Measurements from ENCODE around the gene RPL36AL. TPM values are rescaled to one million over a fixed set of nuclear protein-coding genes. Genes with fewer than 3 reads are reported as not detected.

Gene RPL36AL
- total RNA-seq, 2 experiments from 2014 or later, result 257 to 306 TPM

- H3K36me3 ChIP-seq (ENCODE audit: insufficient read depth, low read length), result peaks cover 62% of the 10 kb centered on the region
- TF ChIP-seq EZH2phosphoT487 (IDR thresholded peaks at IDR 0.05; ENCODE audit: borderline replicate concordance, low read depth, low read length), result no peak
- TF ChIP-seq, protein P1, sequence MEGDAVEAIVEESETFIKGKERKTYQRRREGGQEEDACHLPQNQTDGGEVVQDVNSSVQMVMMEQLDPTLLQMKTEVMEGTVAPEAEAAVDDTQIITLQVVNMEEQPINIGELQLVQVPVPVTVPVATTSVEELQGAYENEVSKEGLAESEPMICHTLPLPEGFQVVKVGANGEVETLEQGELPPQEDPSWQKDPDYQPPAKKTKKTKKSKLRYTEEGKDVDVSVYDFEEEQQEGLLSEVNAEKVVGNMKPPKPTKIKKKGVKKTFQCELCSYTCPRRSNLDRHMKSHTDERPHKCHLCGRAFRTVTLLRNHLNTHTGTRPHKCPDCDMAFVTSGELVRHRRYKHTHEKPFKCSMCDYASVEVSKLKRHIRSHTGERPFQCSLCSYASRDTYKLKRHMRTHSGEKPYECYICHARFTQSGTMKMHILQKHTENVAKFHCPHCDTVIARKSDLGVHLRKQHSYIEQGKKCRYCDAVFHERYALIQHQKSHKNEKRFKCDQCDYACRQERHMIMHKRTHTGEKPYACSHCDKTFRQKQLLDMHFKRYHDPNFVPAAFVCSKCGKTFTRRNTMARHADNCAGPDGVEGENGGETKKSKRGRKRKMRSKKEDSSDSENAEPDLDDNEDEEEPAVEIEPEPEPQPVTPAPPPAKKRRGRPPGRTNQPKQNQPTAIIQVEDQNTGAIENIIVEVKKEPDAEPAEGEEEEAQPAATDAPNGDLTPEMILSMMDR (conservative IDR thresholded peaks at IDR 0.05; ENCODE audit: low read length), result no peak
- intact Hi-C loops (cut with micrococcal nuclease; ENCODE audit: unreplicated experiment), result no loop called here
- CTCF ChIA-PET (ENCODE audit: unreplicated experiment), result interaction anchor here (0.7 kb wide), 1 partner anchor 215 kb away, joined by 3 read pairs; the partner anchor contains the start of gene NEMF
- no peaks in the 10 kb centered on the region for H3K9me2 ChIP-seq (ENCODE audit: insufficient read depth, low read length)
- 0 out of 2 replicates have a peak, but pooled peaks cover 4% of the 10 kb centered on the region for H4K20me1 ChIP-seq (ENCODE audit: insufficient read depth, low read length)
- H3K4me1 ChIP-seq (ENCODE audit: insufficient read depth, low read length, poor library complexity, severe bottlenecking), result peaks cover 21% of the 10 kb centered on the region
- H2AFZ ChIP-seq (ENCODE audit: low read length), result no peak overlapping the region
- POLR2A ChIA-PET, result interaction anchor here (0.5 to 1.2 kb wide), 3 partner anchors 11 to 54 kb away, joined by 3 to 5 read pairs (median 4); partner anchors contain the start of gene RPL36AL
- H3K79me2 ChIP-seq (ENCODE audit: insufficient read depth, low read depth, low read length), result peaks cover 67% of the 10 kb centered on the region
- BruUV-seq (replicated peaks), result no TSS peak
- no peak overlapping the region for H3K4me3 ChIP-seq (ENCODE audit: low read depth, low read length, poor library complexity, severe bottlenecking)
- DNase-seq (ENCODE audit: low spot score), result no peak
- no peak overlapping the region for H3K4me2 ChIP-seq (ENCODE audit: low read length)
- no peak overlapping the region for H3K27ac ChIP-seq (ENCODE audit: low read depth, low read length, poor library complexity, severe bottlenecking)
- H3K9me3 ChIP-seq (ENCODE audit: low read length), result no peaks in the 10 kb centered on the region
Measured at GRCh38 chr14:49637534-49638078, 17.2 kb upstream of the RPL36AL start.

DNA sequence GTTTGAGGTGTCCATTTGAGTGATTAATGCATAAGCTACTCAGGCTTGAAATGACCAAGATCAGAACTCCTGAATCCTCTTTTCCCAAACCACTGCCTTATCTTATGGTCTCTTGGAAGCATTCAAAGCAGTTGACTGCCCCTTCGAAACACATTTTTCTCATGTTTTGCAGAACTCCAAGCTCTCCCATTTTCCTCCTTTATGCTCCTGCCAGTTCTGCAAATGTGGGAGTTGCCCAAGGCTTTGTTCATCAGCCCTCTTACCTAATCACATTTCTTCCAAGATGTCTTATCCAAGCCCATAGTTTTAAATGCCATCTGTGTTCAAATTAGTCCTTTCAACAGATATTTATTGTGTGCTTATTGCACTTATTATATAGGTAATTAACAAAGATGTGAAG, 16.4 kb upstream of the RPL36AL start:
- intact Hi-C loops (cut with micrococcal nuclease; ENCODE audit: unreplicated experiment), result no loop called here
- ChIA-PET POLR2A (interaction anchor here (0.6 to 0.7 kb wide), 2 partner anchors 10 to 186 kb away, joined by 3 read pairs; no protein-coding TSS in a partner anchor), CTCF (ENCODE audit: unreplicated experiment) (interaction anchor here (0.7 kb wide), 1 partner anchor 216 kb away, joined by 3 read pairs; the partner anchor contains the start of gene NEMF)
- Histone ChIP-seq H2AFZ (ENCODE audit: low read length) (no peak overlapping the region), H3K79me2 (ENCODE audit: insufficient read depth, low read depth, low read length) (peaks cover 74% of the 10 kb centered on the region), H4K20me1 (ENCODE audit: insufficient read depth, low read length) (0 out of 2 replicates have a peak, but pooled peaks cover 4% of the 10 kb centered on the region), H3K4me2 (ENCODE audit: low read length) (no peak overlapping the region), H3K27ac (ENCODE audit: low read depth, low read length, poor library complexity, severe bottlenecking) (no peak overlapping the region), H3K4me3 (ENCODE audit: low read depth, low read length, poor library complexity, severe bottlenecking) (no peak overlapping the region), H3K36me3 (ENCODE audit: insufficient read depth, low read length) (peaks cover 62% of the 10 kb centered on the region), H3K9me2 (ENCODE audit: insufficient read depth, low read length) (no peaks in the 10 kb centered on the region), H3K4me1 (ENCODE audit: insufficient read depth, low read length, poor library complexity, severe bottlenecking) (peaks cover 20% of the 10 kb centered on the region), H3K9me3 (ENCODE audit: low read length) (no peaks in the 10 kb centered on the region)
- TF ChIP-seq, protein P1 (conservative IDR thresholded peaks at IDR 0.05; ENCODE audit: low read length), result no peak
- TF ChIP-seq EZH2phosphoT487 (IDR thresholded peaks at IDR 0.05; ENCODE audit: borderline replicate concordance, low read depth, low read length), result no peak
- no peak for DNase-seq (ENCODE audit: low spot score)
- BruUV-seq (replicated peaks), result no TSS peak
